ENCODE results near the gene LTBP1.

LTBP1 gene

DNA sequence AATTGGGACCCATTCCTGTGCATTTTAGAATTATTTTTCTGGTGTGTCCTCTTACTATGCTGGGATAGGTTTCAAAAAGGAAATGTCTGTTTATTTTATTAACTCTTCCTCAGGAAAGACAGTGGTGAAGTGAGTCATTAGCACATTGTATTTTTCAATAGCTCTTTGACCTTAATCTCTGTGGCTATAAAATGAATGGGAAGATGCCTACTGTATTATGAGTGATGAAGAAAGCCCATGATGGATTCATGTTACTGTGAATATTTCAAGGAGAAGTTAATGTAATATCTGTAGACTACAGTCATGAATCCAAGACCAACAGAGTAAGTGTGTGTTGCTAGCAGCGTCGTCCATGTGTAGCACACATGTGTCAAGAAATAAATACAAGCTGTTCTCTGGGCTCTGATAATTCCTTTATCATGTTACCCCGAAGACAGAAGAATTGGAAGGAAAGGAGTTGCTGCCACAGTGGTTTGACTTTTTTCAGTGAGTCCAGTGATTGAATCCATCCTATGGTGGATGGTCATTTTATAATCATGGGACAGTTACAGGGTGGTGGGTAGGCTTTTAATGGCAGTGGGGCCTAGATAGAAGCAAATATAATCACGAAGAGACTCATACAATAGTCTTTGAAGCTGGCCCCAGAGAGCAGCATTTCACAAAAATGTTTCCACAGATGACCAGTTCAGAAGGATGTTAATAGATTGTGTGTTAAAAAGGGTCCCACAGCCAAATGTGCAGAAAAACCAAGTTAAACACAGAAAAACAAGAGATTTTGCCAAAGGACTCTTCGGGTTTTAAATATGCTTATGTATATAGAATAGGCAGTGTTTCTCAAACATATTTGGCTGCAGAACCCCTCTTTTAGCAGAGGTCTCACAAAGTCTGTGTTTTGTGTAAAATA lies 290.0 kb downstream of the LTBP1 start:
- no peak for DNase-seq

DNA sequence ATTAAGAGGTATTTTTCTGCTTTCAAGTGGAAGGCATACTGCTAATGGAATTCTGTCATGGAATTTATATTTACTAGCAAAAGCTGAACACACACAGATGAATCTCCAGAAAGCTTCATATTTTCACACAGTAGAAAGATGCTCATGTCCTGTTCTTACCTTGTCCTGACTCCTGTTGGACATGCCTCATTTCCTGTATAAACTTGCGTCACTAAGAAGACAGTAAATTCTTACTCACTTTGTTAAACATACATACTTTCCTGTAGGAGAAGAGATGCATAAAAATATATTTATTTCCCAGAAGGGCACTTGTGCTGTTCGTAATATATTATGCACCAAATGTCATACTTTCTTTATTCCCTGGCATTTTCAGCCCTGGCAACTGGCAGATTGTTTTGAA lies 291.4 kb downstream of the LTBP1 start:
- no peak for DNase-seq

DNA sequence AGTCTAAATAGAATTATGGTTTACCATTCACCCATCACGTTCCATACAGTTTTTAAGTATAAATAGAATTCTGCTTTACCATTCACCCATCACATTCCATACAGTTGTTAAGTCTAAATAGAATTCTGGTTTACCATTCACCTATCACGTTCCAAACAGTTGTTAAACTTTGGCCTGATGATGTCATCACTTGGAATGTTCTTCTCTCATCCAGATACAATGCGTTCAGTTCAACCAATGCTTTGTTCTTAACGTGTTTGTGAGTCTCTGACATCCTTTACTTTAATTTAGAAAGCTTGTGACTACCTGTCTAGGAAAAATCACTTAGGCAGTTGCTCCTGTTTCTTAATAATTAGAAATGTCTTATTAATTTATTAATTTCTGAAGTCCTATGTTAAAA lies 293.4 kb downstream of the LTBP1 start:
- DNase-seq = no peak

DNA sequence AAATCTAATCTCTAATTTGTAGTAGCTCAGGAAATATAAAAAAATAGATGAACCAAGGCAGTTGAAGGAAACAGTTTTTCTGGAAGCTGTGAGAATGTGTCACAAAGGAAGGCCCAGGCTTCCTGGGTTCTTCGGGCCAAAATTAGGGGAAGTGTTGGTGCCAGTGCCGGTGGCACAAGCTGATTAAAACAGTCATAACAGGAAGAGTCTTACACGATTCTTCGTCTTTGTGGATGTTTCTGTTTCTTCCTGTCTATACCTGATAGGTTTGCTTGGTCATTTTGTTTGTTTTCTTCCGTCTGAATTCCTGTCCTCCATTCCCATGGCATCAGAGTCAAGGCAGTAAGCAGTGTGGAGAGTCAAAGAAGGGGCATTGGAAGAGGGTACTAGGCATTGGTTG lies 294.3 kb downstream of the LTBP1 start:
- no peak for DNase-seq

DNA sequence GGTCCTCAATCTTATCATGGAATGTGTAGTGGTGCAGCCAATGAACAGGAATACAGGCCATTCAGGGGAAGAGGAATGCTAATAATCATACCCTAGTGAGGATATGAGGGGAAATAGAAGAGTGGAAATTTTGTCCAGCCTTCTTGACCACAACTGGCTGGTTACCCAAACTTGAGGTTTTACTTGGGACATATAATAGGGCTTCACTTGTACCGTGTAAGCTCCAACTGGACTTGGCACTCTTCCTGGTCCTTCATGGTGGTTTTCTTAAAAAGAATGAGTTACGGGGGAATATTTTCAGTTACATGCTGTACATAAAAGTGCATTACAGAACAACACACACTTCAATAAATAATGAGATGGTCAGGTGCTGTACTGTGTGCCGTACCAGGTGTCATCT lies 294.8 kb downstream of the LTBP1 start:
- DNase-seq = peak; percentile 67

DNA sequence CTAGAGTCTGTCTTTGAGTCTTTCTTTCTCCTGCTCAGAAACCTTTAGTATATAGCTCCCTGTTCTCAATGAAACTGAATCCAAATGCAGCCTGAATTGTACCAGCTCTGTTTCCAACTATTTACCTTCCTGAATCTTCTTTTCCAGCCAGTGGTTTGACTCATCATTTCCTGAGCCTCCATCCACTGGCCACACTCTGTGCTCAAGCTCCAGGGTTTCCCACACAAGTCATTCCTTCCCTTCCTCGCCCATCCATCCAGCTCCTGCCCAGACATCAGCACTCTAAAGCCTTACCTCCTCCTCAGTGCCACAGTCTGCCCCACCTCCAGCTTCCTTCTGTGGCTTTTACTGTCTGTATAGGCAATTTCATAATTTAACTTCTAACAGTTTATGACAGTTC lies 296.1 kb downstream of the LTBP1 start:
- no peak for DNase-seq

DNA sequence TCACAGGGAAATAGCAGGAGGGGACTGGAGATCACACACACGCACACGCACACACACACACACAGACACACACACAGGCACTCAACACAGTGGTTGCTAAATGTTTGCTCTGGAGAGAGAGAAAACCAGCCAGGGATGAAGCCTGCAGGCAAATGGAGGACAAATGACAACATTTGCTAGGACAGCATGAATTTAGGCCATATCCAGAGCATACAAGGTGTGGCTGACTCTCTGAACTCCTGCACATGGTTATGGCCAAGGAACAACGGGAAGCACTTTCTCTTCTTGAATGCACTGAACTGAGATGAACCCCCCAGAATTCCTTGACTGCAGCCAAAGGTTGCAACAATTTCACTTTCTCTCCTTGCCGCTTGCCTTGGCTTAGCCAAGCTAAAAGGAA lies 299.7 kb downstream of the LTBP1 start:
- no peak for DNase-seq

DNA sequence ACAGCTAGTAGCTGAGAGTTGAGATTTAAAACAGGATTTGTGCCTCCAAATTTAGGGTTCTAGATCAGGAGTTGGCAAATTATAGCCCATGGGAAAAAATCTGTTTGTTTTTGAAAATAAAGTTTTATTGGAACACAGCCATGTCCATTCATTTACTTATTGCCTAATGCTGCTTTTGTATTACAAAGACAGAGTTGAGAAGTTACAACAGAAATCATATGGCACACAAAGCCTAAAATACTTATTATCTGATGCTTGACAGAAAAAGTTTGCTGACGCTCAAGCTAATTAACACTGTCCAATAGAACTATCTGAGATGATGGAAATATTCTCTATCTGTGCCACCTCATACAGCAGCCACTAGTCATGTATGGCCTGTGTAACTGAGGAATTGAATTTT lies 300.6 kb downstream of the LTBP1 start:
- no peak for DNase-seq

DNA sequence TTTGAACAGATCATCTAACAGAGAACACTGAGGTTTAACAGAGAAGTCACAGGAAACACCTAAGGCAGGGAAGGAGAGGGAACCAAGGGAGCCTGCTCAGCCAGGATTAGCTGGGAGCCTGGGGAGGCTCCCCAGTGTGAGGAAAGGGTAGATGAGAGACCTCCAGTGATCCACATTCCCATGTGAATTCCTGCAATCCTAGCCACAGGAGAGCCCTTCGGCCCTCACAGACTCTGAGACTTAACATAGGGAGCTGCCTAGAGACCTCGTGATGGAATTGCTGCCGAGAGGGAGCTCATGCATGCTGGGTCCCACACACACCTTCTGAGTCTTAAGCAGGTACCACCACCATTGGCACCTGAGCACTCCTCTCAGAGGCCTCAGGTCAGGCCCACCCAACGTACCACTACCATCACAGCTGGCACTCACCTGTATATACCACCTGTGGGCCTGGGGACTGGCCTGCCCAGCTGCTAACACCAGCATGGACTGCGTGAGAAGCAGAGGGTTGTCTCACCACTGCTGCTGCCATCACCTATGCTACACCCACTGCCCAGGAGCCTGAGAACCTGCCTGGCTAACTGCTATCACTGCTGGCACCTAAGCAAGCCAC lies 303.8 kb downstream of the LTBP1 start:
- no peak for DNase-seq

DNA sequence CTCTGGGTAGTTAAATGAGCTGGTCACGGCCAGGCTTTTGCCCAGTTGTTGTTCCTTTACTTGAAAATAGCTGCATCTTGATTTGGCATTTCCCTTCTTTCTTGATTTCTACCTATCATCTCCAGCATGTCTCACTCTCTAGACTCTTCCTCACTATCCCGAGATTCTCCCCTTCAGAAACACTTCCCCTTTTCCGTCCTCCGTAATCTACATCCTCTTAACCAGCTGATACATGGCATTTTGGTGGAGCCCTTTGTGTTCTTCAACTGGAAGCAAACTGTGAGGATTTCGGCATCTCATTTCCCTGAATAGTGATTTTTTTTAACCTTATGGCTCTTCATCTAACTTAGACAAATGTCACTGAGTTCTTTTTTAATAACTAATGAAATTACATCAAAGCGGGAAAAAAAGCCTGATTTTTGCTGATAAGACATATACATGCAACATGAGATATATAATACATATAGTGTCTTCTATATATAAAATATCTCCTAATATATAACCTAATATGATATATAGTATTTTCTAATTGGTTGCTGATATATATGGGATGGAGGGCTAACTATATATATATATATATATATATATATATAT lies 309.5 kb downstream of the LTBP1 start:
- no peak for DNase-seq

DNA sequence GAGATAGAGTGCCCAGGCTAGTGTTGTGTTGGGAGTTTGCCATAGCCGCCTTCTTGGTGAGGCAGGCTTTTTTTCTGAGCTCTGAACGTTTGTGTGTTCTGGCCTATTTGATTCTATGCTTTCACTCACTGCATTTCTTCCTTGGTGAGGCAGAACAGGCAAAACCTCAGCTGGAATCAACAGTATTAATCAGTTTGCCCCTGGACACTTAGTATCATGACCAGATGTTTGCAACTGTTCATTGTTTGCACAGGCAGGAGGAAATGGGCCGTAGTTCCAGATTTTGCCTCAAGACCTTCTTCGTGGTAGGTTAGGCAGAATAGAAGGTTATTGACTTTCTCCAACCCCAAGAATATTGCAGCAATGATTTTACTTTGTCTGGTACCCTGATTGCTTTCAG lies 311.6 kb downstream of the LTBP1 start:
- DNase-seq = no peak

DNA sequence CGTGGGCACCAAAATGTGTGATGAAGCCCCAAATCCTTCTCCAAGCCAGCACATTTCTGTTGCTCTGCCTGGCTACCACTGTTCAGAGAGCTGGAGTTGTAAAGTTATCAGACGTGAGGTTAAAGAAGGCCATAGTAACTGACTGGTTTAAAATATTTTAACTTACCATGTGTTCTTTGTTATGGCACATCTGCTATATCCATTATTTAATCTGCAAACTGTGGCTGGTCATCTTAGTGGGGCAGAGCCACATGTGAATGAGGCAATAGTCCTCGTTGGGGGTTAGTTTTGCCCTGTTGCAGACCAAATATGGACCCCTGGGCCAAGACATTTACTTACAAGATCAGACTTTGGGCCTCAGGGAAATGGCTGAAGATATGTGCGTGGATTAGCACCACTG lies 315.3 kb downstream of the LTBP1 start:
- DNase-seq = no peak

DNA sequence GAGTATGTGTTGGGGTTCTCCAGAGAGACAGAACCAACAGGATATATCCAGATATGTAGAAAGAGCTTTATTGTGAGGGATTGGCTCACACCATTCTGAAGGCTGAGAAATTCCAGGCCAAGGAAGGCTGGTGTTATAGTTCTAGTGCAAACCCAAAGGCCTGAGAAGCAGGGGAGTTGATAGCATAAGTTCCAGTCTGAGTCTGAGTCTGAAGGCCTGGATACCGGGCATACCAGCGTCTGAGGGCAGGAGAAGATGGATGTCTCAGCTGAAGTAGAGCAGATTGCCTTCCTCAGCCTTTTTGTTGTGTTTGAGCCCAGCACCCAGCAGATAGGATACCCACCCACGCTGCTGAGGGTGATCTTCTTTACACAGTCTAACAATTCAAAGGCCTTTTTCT lies 318.0 kb downstream of the LTBP1 start:
- DNase-seq = no peak

DNA sequence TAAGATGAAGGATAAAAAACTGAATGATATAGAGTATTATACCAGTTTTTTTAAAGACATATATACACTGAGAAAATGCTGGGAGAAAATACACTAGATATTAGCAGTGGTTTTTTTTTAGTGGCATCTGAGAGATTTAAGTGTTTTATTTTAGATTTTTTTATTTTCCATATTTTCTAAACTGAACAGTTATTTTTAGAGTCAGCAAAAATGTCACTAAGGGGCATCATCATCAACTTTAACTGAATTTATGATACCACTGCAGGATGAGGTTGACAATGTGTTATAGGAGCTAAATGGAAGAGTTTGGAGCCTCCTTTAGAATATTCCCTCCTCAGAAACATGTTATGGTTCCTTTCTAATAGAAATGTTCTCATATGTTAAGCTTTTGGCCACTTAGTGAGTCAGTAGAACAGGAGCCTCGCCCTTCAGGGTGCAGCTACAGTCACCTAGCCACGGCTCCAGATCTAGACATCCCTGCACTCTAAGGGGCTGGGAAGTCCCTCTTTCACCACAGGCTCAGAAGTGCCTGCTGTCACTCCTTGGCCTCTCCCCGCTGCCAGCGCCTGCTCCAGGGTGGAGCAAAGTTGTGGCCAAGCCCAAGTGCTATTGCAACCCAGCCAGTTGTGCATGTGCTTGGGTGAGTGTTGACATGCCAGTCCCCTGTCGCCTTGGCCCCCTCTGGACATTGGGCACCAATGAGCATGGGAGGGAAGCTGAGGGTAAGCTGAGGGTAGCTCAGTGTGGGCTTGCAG lies 319.0 kb downstream of the LTBP1 start:
- no peak for DNase-seq

DNA sequence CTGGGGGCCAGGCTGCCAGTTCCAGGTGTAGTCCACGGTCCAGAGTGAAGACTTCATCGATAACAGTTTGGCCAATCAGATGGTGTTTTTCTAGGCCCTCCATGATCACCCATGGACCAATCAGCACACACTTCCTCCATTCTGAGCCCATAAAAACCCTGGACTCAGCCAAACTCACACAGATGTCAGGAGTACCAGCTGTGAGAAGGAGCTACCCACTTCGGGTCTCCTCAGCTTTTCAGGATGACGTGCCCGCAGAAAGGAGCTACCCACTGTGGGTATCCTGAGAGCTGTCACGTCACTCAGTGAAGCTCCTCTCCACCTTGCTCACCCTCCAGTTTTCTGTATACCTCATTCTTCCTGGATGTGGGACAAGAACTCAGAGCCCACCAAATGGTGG lies 319.7 kb downstream of the LTBP1 start:
- DNase-seq = no peak

DNA sequence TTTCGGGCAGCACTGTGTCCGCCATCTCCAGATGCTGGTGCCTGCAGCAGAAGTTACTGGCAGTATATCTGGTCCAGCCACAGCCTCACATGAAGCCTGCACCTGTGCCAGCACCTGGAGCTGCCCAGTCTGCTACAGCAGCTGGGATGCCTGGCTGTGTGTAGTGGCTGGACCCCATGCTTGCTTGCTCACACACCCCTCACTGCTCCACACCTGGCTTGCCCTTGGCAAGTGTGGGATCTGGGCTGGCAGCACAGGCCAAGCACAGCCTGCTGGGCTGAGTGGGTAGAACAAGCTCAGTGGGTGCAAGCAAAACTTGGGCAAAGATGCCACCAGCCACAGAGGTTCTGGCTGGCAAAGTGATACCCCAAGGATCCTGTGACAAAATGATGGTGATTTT lies 320.3 kb downstream of the LTBP1 start:
- DNase-seq = no peak

DNA sequence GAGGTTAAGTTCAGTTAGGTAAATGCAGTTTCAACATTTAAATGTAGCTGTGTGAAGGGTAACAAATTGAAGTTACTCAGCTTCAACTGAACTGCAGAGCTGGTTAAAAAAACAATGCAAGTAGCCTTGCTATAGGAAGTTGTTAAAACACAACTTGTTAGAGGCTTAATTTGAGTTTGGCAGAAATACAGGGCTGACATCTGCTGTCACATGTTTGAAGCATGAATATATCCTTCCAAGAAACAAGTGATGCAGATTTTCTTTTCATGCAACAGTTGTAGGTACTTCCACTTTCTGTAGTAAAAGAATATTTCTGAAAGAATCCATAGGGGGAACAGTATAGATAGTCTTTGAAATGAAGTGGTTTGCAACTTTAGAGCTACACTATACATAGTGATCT lies 321.0 kb downstream of the LTBP1 start:
- no peak for DNase-seq

DNA sequence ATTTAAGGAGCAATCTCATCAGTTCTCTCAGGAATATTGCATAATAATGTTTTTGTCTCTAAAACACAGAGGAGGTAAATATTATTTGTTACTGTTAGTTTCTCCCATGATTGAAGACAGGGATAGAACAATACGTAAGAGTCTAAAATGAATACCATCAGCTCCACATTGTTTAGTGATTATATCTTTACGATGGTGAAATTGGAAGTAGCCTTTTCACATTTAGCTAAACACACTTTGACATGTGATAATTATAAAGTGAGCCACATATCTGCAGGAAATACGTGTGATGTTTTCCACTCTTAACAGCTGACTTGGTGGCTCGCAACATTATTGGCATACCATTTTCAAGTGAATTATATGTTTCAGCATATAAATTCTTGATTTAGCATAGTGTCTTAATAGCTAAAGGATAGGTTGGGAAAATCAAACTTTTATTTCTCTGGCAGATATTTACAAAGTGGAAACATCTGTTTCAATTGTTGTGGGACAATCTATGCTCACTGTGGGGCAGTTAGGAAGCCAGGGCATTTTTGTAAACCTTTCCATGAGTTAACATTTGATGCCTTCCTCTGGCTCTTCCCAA lies 321.6 kb downstream of the LTBP1 start:
- DNase-seq = no peak

DNA sequence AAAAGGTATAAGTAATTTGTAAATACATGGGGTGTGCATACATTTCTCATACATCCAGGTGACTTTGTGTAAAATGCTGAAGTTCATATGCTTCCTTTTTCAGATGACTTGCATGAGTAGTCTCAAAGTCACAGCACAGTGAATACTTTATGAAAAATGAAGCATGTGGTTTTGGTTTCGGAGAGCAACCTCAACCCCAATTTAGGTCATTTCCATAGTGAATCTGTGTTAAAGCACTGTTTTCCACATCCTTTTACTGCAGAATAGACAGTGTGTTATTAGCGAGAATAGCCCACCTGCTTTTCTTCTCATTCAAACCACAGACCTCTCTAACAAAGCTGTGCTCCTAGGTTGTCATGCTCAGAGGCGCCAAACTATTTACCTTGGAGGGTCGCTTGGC lies 325.2 kb downstream of the LTBP1 start:
- no peak for DNase-seq

DNA sequence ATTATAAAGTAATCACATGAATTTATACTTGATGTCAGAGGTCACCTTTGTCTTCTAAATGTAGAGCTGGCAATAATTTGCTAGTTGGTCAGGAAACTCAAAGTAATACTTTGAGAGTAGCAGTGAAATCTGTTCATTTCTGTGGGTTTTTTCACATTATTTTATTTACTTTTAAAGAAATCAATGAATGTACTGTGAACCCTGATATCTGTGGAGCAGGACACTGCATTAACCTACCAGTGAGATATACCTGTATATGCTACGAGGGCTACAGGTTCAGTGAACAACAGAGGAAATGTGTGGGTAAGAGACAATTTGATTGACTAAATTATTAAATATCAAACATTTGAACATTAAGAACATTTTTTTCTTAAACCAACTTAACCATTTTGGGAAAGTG lies 326.7 kb downstream of the LTBP1 start:
- no peak for DNase-seq

DNA sequence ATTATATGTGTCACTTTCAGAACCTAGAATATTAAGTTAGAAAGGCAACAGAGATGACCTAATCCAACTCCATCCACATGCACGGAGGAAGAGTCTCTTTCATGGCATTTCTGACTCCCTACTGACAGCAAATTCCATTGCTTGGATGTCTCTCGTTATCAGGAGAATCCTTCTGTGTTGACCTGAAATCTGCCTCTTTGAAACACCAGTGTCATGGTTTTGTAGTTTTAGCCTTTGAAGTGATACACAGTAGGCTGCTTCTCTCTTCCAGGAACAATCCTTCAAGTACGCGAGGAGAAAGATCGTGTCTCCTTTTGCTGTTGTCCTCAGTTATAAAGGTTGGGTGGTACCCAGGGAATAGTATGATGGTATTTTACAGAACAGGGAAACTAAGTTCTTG lies 327.8 kb downstream of the LTBP1 start:
- no peak for DNase-seq

DNA sequence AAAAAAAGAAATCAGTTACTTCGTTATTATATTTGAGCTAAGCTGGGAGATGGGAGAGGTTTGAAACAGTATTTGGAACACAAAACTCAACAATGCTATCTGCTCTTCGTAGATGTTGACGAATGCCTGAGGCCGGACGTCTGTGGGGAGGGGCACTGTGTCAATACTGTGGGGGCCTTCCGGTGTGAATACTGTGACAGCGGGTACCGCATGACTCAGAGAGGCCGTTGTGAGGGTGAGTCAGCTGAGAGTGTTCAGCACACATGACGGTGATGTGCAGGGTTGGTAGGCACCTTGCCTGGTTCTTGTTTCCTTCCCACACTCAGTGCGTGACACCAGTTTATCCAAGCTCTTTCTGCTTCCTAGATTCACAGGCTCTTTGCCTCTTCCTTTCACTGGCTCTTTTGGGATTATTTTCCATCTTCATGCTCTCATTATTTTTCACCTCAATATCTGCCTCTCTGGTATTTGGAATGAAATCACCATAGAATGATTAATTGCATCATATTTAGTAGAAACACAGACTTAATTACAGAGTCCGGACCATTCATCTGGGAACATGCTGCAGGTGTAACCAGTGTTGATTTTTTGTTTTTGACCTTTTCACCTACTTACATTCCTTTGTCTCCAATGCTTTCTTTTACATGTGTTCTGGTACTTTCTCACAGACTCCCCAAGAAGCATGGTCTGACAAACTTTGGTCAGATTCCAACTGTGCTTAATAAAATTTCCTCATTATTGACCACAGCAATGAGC lies 329.1 kb downstream of the LTBP1 start:
- no peak for DNase-seq

All from left hindlimb (tissue), 1 donor.